IMR-90 (cell line): ENCODE measurements around the gene POLR2J. TPM values are rescaled to one million over a fixed set of nuclear protein-coding genes. Genes with fewer than 3 reads are reported as not detected.

Experiments used
- ATAC-seq: fragments of 200-7000 bp; cut with Tn5 transposase; 2 replicates; pipeline ENCODE4 v1.9.1; 2020; ENCODE audit warnings: low read depth, mild to moderate bottlenecking, moderate library complexity
- BruUV-seq: library from RNA; stranded (reverse); fragments of 400-500 nt; replicated peaks from 2 replicates; lab custom pipeline; 2021; lab: Mats Ljungman, UMichigan
- CTCF ChIA-PET: fragments of 300-600 bp; formaldehyde crosslinking; extraction: SDS; loops from one replicate; lab custom pipeline; 2021; ENCODE audit warnings: antibody characterized with exemption; lab: Yijun Ruan, JAX
- POLR2A ChIA-PET: fragments of 300-600 bp; sonication (Branson Sonifier 250); formaldehyde crosslinking; loops from one replicate; lab custom pipeline; 2022; ENCODE audit warnings: antibody characterized with exemption; ENCODE audit not compliant: unreplicated experiment; lab: Charles Lee
- DNase-seq: peaks from one replicate; pipeline ENCODE4 v3.0.0; 2013
- H2AFZ ChIP-seq: replicated peaks from 2 replicates; pipeline ENCODE3; 2013; ENCODE audit warnings: low read length, mild to moderate bottlenecking; ENCODE audit not compliant: poor library complexity
- H2AK5ac ChIP-seq: 2 replicates; pipeline ENCODE4 v1.6.1; 2013; ENCODE audit warnings: low read depth, low read length, inconsistent platforms
- H2AK9ac ChIP-seq: replicated peaks from 2 replicates; pipeline ENCODE3; 2013; ENCODE audit warnings: mild to moderate bottlenecking, low read depth, low read length, moderate library complexity; ENCODE audit not compliant: poor library complexity
- H2BK120ac ChIP-seq: 2 replicates; pipeline ENCODE4 v1.6.1; 2013; ENCODE audit warnings: low read depth, low read length, inconsistent platforms
- H2BK15ac ChIP-seq: 3 replicates; pipeline ENCODE4 v1.6.1; 2013; ENCODE audit warnings: low read depth, low read length, inconsistent platforms
- H2BK20ac ChIP-seq: 2 replicates; pipeline ENCODE4 v1.6.1; 2013; ENCODE audit warnings: low read depth, mild to moderate bottlenecking, inconsistent platforms, low read length, moderate library complexity
- H2BK5ac ChIP-seq: 2 replicates; pipeline ENCODE4 v1.6.1; 2013; ENCODE audit warnings: mild to moderate bottlenecking, low read depth, low read length, inconsistent platforms; ENCODE audit not compliant: poor library complexity, severe bottlenecking
- H3K14ac ChIP-seq: replicated peaks from 2 replicates; pipeline ENCODE4 v1.6.1; 2013; ENCODE audit warnings: low read depth, low read length, inconsistent platforms
- H3K18ac ChIP-seq: 2 replicates; pipeline ENCODE4 v1.6.1; 2013; ENCODE audit warnings: low read depth, low read length, control low read depth
- H3K23ac ChIP-seq: 2 replicates; pipeline ENCODE4 v1.6.1; 2013; ENCODE audit warnings: low read depth, low read length, inconsistent platforms
- H3K27ac ChIP-seq: 2 replicates; pipeline ENCODE4 v1.5.1; 2013; ENCODE audit warnings: mild to moderate bottlenecking, control low read depth, low read length; ENCODE audit not compliant: insufficient read depth
- H3K27me3 ChIP-seq: 2 replicates; pipeline ENCODE4 v1.6.1; 2013; ENCODE audit warnings: low read length; ENCODE audit not compliant: control insufficient read depth, insufficient read depth
- H3K36me3 ChIP-seq: 2 replicates; pipeline ENCODE4 v1.6.1; 2013; ENCODE audit warnings: low read length, mixed read lengths; ENCODE audit not compliant: control insufficient read depth, insufficient read depth
- H3K4ac ChIP-seq: 2 replicates; pipeline ENCODE4 v1.6.1; 2013; ENCODE audit warnings: low read depth, low read length, inconsistent platforms
- H3K4me1 ChIP-seq: 2 replicates; pipeline ENCODE4 v1.6.1; 2013; ENCODE audit warnings: low read length, mixed read lengths; ENCODE audit not compliant: control insufficient read depth, insufficient read depth
- H3K4me2 ChIP-seq: 2 replicates; pipeline ENCODE4 v1.6.1; 2013; ENCODE audit warnings: low read depth, mild to moderate bottlenecking, control low read depth, low read length, moderate library complexity
- H3K4me3 ChIP-seq: 2 replicates; pipeline ENCODE4 v1.5.1; 2013; ENCODE audit warnings: low read depth, mild to moderate bottlenecking, control low read depth, low read length, moderate library complexity; ENCODE audit not compliant: insufficient read depth
- H3K56ac ChIP-seq: 2 replicates; pipeline ENCODE4 v1.6.1; 2013; ENCODE audit warnings: low read length, inconsistent platforms; ENCODE audit not compliant: insufficient read depth; ENCODE audit errors: extremely low read depth
- H3K79me1 ChIP-seq, 2 experiments: 2 replicates each; pipeline ENCODE4 v1.6.1; 2013; ENCODE audit warnings: low read length in 2 of 2, inconsistent platforms in 1 of 2, low read depth in 1 of 2
- H3K9ac ChIP-seq: 2 replicates; pipeline ENCODE4 v1.6.1; 2013; ENCODE audit warnings: low read depth, low read length, control low read depth
- H3K9me1 ChIP-seq: 2 replicates; pipeline ENCODE4 v1.6.1; 2013; ENCODE audit warnings: low read length, inconsistent platforms; ENCODE audit not compliant: insufficient read depth
- H3K9me3 ChIP-seq: 2 replicates; pipeline ENCODE4 v1.6.1; 2013; ENCODE audit warnings: low read length; ENCODE audit not compliant: control insufficient read depth, insufficient read depth
- H4K20me1 ChIP-seq: 2 replicates; pipeline ENCODE4 v1.6.1; 2013; ENCODE audit warnings: low read length, inconsistent platforms; ENCODE audit not compliant: insufficient read depth
- H4K5ac ChIP-seq: 2 replicates; pipeline ENCODE4 v1.6.1; 2013; ENCODE audit warnings: mild to moderate bottlenecking, low read depth, low read length, control low read depth
- H4K8ac ChIP-seq, 2 experiments: 2 replicates each; pipeline ENCODE4 v1.6.1; 2013; ENCODE audit warnings: low read depth in 2 of 2, low read length in 2 of 2, control low read depth in 1 of 2, inconsistent platforms in 1 of 2
- H4K91ac ChIP-seq: 2 replicates; pipeline ENCODE4 v1.6.1; 2013; ENCODE audit warnings: low read depth, low read length, inconsistent platforms; ENCODE audit not compliant: insufficient read depth
- BHLHE40 ChIP-seq: fragments of 150-350 bp; IDR thresholded peaks from 2 replicates; pipeline ENCODE4 v1.6.1; 2016; ENCODE audit warnings: mild to moderate bottlenecking, low read depth, low read length
- CEBPB ChIP-seq: IDR thresholded peaks from 2 replicates; pipeline ENCODE4 v1.6.1; 2012; ENCODE audit warnings: low read depth, low read length, improper control_type of control experiment
- CHD1 ChIP-seq: IDR thresholded peaks from 2 replicates; pipeline ENCODE4 v1.6.1; 2012; ENCODE audit warnings: low read depth, low read length, improper control_type of control experiment
- CTCF ChIP-seq: conservative IDR thresholded peaks from 2 replicates; pipeline ENCODE4 v1.5.1; 2012; ENCODE audit warnings: mild to moderate bottlenecking, low read depth, low read length, improper control_type of control experiment
- ELK1 ChIP-seq: fragments of 150-350 bp; IDR thresholded peaks from 2 replicates; pipeline ENCODE4 v1.6.1; 2016; ENCODE audit warnings: low read depth, mild to moderate bottlenecking, low read length, moderate library complexity, borderline replicate concordance
- FOS ChIP-seq: fragments of 150-350 bp; IDR thresholded peaks from 2 replicates; pipeline ENCODE4 v1.6.1; 2016; ENCODE audit warnings: low read depth, low read length
- MAFK ChIP-seq: IDR thresholded peaks from 2 replicates; pipeline ENCODE4 v1.6.1; 2012; ENCODE audit warnings: low read depth, low read length, improper control_type of control experiment
- MAZ ChIP-seq: IDR thresholded peaks from 2 replicates; pipeline ENCODE4 v1.6.1; 2012; ENCODE audit warnings: low read depth, mild to moderate bottlenecking, low read length, improper control_type of control experiment, moderate library complexity, borderline replicate concordance
- MXI1 ChIP-seq: IDR thresholded peaks from 2 replicates; pipeline ENCODE4 v1.6.1; 2012; ENCODE audit warnings: low read depth, mild to moderate bottlenecking, low read length, moderate library complexity, borderline replicate concordance
- NFE2L2 ChIP-seq: fragments of 150-350 bp; IDR thresholded peaks from 2 replicates; pipeline ENCODE4 v1.6.1; 2016; ENCODE audit warnings: low read depth, mild to moderate bottlenecking, low read length
- POLR2A ChIP-seq: IDR thresholded peaks from 2 replicates; pipeline ENCODE4 v1.6.1; 2012; ENCODE audit warnings: mild to moderate bottlenecking, low read depth, low read length
- RAD21 ChIP-seq: IDR thresholded peaks from 2 replicates; pipeline ENCODE4 v1.6.1; 2012; ENCODE audit warnings: low read length, improper control_type of control experiment
- RCOR1 ChIP-seq: IDR thresholded peaks from 2 replicates; pipeline ENCODE4 v1.6.1; 2012; ENCODE audit warnings: mild to moderate bottlenecking, low read length, improper control_type of control experiment; ENCODE audit not compliant: insufficient replicate concordance
- RFX5 ChIP-seq: IDR thresholded peaks from 2 replicates; pipeline ENCODE4 v1.8.0; 2012; ENCODE audit warnings: low read depth, mild to moderate bottlenecking, low read length, moderate library complexity
- SMC3 ChIP-seq: fragments of 150-350 bp; IDR thresholded peaks from 2 replicates; pipeline ENCODE4 v1.6.1; 2016; ENCODE audit warnings: low read depth, mild to moderate bottlenecking, antibody characterized with exemption, low read length, moderate library complexity
- USF2 ChIP-seq: fragments of 150-350 bp; IDR thresholded peaks from 2 replicates; pipeline ENCODE4 v1.6.1; 2017; ENCODE audit warnings: mild to moderate bottlenecking, antibody characterized with exemption, low read length, low read depth
- WGBS, 2 experiments: methylation state at CpG; one replicate each; pipeline versions ENCODE4 v1.1.5 to v1.1.7; 2013; ENCODE audit warnings: missing lambda C conversion rate in 2 of 2; ENCODE audit not compliant: insufficient read length in 1 of 2; ENCODE audit errors: extremely low coverage in 2 of 2; 5-methylcytosine and 5-hydroxymethylcytosine counted together
- dilution Hi-C: fragments of 300-500 bp; cut with HindIII; formaldehyde crosslinking; loops from one replicate; pipeline ENCODE4 v1.14.3; 2018; ENCODE audit warnings: low sequenced_read_pairs; ENCODE audit not compliant: unreplicated experiment
- in situ Hi-C: fragments of 300-500 bp; cut with MboI; formaldehyde crosslinking; loops from 3 replicates; pipeline ENCODE4 v1.14.3; 2019; ENCODE audit warnings: low sequenced_read_pairs, inconsistent platforms, mixed read lengths
- intact Hi-C: fragments of 100-400 bp; cut with micrococcal nuclease; formaldehyde crosslinking; loops from 2 replicates; pipeline ENCODE4 v1.10.0; 2022
- polyA plus RNA-seq, 3 experiments: library from polyadenylated mRNA; depleted of rRNA; stranded (reverse); fragments of >200 nt; gene quantifications; 2 replicates each; pipeline ENCODE4 v1.2.3, GENCODE V29; 2012; ENCODE audit warnings: low replicate concordance in 1 of 3
- total RNA-seq: library from RNA; depleted of rRNA; stranded (reverse); fragments of >200 nt; gene quantifications from 2 replicates; pipeline ENCODE4 v1.2.3, GENCODE V29; 2012

Gene POLR2J
- total and polyA plus RNA-seq, 2 of the 4 experiments (the other 2 are of a cell fraction): 20.8 to 92.6 TPM

- Histone ChIP-seq H2AFZ (no peak overlapping the region), H3K4me2 (no peak overlapping the region), H3K27me3 (no peaks in the 10 kb centered on the region), H2BK15ac (no peak overlapping the region), H3K4me1 (peaks cover 8% of the 10 kb centered on the region), H3K9me1 (no peaks in the 10 kb centered on the region; the same call in 1 of the 2 replicates), H3K36me3 (peaks cover 27% of the 10 kb centered on the region), H4K8ac (no peak overlapping the region), H3K18ac (no peak overlapping the region), H3K56ac (no peak overlapping the region), H4K91ac (no peak overlapping the region), H2AK9ac (no peak overlapping the region), H4K20me1 (peaks cover 12% of the 10 kb centered on the region), H3K9me3 (no peaks in the 10 kb centered on the region), H2BK120ac (no peak overlapping the region), H4K5ac (no peak overlapping the region), H3K4me3 (no peak overlapping the region), H3K79me1 (peaks cover 0 to 17% of the 10 kb centered on the region in 2 experiments; a peak in 3 of 4 replicates), H2AK5ac (no peak overlapping the region), H3K9ac (no peak overlapping the region), H3K14ac (no peak overlapping the region), H3K23ac (no peak overlapping the region), H3K4ac (no peak overlapping the region), H2BK20ac (no peak overlapping the region), H3K27ac (no peak overlapping the region), H2BK5ac (no peak overlapping the region)
- no peak for TF ChIP-seq BHLHE40
- TF ChIP-seq MAZ: no peak
- TF ChIP-seq CTCF: no peak
- TF ChIP-seq RFX5: no peak
- no peak for TF ChIP-seq CHD1
- no peak for TF ChIP-seq MAFK
- no peak for TF ChIP-seq RCOR1
- TF ChIP-seq POLR2A: no peak
- no peak for TF ChIP-seq USF2
- no peak for TF ChIP-seq NFE2L2
- TF ChIP-seq MXI1: no peak
- no peak for TF ChIP-seq FOS
- no peak for TF ChIP-seq SMC3
- no peak for TF ChIP-seq ELK1
- no peak for TF ChIP-seq RAD21
- no peak for TF ChIP-seq CEBPB
- dilution Hi-C loops: no loop called here
- intact Hi-C loops: no loop called here
- no peak for ATAC-seq
- no peak for DNase-seq
- no TSS peak for BruUV-seq
- 93% methylated on average over 4 of the region's 11 CpGs; no CpG with 5 or more reads in 1 of the 2 experiments for WGBS, 2 experiments
- POLR2A ChIA-PET: no interaction called here
- in situ Hi-C loops: no loop called here
- CTCF ChIA-PET: no interaction called here
Measured at GRCh38 chr7:102455596-102455995, 23.1 kb downstream of the POLR2J start.
